Cardiac fibroblast (primary cell): Measurements from ENCODE around the gene LMO7.
"Not testable (repeated sequence)": the region's sequence is repeated elsewhere in the genome, so short reads cannot be mapped to it uniquely, and the experiment has no call there.

Experiments
- DNase-seq, 2 donors: peaks; one replicate each; pipeline versions ENCODE4 v3.0.0 to v3.0.0-alpha.2; 2010; ENCODE audit warnings: low read depth in 2 of 2
- H3K4me3 ChIP-seq, 2 donors: replicated peaks in 1 of 2; 1 replicate in 1 of 2; 2 replicates in 1 of 2; pipeline ENCODE4 v1.5.1; 2011; ENCODE audit warnings: low read depth in 2 of 2, low read length in 2 of 2, mild to moderate bottlenecking in 2 of 2, moderate library complexity in 1 of 2
- TF ChIP-seq, protein P1 (sequence below): IDR thresholded peaks from one replicate; pipeline ENCODE4 v1.5.1; 2011; ENCODE audit warnings: low read depth, mild to moderate bottlenecking, low read length, inconsistent platforms

Gene LMO7

DNA sequence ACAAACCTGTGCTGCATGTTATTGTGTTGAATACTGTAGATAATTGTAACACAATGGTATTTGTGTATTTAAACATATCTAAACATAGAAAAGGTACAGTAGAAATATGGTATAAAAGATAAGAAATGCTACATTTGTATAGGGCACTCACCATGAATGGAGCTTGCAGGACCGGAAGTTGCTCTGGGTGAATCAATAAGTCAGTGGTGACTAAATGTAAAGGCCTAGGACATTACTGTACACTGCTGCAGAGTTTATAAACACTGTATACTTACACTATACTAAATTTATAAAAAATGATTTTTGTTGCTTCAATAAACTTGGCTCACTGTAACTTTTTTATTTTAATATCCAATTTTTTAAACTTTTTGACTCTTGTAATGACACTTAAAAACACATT, 34.4 kb downstream of the LMO7 start:
- TF ChIP-seq, protein P1, sequence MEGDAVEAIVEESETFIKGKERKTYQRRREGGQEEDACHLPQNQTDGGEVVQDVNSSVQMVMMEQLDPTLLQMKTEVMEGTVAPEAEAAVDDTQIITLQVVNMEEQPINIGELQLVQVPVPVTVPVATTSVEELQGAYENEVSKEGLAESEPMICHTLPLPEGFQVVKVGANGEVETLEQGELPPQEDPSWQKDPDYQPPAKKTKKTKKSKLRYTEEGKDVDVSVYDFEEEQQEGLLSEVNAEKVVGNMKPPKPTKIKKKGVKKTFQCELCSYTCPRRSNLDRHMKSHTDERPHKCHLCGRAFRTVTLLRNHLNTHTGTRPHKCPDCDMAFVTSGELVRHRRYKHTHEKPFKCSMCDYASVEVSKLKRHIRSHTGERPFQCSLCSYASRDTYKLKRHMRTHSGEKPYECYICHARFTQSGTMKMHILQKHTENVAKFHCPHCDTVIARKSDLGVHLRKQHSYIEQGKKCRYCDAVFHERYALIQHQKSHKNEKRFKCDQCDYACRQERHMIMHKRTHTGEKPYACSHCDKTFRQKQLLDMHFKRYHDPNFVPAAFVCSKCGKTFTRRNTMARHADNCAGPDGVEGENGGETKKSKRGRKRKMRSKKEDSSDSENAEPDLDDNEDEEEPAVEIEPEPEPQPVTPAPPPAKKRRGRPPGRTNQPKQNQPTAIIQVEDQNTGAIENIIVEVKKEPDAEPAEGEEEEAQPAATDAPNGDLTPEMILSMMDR: no peak
- peak in 1 of 2 donors; percentile 57 for DNase-seq

DNA sequence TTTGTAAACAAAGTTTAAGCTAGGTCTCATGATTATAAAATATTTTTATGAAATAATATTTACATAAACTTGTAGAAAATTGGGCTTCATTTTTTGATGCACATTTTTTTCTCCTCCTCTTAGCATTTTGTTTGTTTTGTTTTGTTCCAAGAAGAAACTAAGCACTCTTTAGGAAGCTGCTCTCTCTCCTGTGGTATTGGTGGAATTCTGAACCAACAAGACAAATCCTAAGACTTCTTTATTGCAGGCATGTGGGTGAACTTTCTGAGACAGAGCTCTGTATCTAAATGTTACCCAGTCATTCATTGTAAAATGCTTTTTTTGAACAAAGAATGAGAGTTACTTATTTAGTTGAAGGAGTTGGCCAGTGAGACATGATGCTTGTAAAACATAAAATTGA, 39.3 kb downstream of the LMO7 start:
- TF ChIP-seq, protein P1: no peak
- H3K4me3 ChIP-seq: no peak overlapping the region
- DNase-seq: peak; percentile 20

More for the DNA sequence above, 34.4 kb downstream of the LMO7 start:
- H3K4me3 ChIP-seq: no peak overlapping the region

DNA sequence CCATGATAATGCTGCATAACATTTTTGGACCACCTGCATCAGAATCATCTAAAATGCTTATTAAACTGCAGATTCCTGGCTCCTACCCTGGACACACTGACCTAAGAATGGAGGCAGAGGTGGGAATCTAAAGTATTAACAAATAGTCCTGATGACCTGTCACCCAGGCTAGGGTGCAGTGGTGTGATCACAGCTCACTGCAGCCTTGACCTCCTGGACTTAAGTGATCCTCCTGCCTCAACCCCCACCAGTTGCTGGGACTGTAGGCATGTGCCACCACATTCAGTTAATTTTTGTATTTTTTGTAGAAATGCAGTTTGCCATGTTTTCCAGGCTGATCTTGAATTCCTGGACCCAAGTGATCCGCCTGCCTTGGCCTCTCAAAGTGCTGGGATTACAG, 43.3 kb downstream of the LMO7 start:
- TF ChIP-seq, protein P1: no peak
- no peak for DNase-seq
- no peak overlapping the region for H3K4me3 ChIP-seq

DNA sequence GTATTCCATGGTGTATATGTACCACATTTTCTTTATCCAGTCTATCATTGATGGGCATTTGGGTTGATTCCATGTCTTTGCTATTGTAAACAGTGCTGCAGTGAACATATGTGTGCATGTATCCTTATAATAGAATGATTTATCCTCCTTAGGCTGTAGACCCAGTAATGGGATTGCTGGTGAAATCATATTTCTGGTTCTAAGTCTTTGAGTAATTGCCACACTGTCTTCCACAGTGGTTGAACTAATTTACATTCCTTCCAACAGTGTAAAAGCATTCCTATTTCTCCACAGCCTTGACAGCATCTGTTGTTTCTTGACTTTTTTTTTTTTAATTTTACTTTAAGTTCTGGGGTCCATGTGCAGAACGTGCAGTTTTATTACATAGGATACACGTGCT, 44.1 kb downstream of the LMO7 start:
- DNase-seq, H3K4me3 ChIP-seq: not testable (repeated sequence)

DNA sequence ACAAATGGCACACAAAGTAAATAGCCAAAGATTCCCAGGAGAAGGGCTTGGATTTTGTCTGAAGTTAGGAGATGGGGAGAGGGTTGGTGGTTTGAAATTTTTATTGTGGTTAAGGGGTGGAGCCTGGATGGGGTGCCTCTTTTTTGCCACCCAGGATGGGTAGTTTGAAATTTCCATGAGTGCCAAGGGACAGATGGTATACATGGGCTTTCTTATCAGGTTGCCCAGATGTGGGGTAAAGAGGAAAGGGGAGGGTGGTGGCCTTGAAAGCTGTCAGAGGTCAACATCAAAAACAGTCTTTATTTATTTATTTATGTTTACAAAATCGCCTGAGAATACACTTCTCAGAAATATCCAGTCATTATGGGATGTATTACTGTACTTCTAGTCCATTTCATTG, 46.2 kb downstream of the LMO7 start:
- DNase-seq: no peak
- TF ChIP-seq, protein P1: no peak
- no peak overlapping the region for H3K4me3 ChIP-seq

DNA sequence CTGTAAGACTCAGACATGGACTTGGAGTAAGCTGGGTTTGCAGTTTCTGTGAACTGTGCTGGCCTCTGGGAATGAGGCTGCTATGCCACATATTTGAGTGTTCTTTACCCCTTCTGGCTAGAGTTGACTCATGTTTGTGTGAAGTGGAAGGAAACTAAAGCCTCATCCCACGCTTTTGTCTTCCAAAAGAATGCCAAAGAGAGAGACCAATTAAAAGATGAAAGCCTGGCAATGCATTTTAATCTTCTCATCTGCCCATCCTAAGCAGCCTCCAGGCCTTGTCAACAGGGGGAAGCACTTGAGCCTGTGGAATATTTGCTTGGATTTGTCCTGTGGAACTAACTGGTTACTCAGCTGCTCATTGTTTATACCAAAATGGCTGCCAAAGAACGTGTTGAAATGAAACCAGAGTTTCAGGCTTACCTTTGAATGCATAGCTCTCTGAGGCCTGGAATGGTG, 49.1 kb downstream of the LMO7 start:
- no peak overlapping the region for H3K4me3 ChIP-seq
- TF ChIP-seq, protein P1: peak; percentile 14
- DNase-seq: peak; percentile 76 to 80

DNA sequence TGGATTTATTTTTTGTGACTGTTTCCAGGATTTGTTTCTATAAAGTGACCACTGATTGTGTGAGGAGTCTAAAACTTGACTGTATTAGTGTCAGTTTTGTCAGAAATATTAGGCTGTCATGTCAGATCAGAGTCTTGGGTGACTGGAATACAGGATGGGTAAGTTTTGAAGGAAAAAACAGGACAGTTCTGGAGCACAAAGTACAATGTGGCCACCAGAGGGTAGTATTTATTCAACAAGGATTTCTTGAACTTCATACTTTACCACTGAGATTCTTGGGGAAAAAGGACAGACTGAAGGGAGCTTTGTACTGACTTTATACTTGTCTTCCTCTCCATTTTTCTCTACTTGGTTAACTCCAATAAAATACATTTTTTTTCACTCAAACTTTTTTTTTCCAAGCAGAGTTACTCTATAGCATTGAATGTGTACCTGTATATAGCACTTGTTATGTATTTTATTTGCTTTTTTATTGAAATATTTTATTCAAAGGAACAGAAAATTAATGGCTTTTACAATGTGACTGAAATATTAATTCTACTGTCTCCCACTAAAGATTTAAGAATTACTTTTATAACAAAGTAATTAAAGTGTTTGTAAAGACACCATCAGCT, 51.1 kb downstream of the LMO7 start:
- H3K4me3 ChIP-seq: no peak overlapping the region
- TF ChIP-seq, protein P1: peak; percentile 46
- DNase-seq: peak; percentile 72 to 74
